Measurements from ENCODE around the gene KDM4B.

Gene KDM4B

DNA sequence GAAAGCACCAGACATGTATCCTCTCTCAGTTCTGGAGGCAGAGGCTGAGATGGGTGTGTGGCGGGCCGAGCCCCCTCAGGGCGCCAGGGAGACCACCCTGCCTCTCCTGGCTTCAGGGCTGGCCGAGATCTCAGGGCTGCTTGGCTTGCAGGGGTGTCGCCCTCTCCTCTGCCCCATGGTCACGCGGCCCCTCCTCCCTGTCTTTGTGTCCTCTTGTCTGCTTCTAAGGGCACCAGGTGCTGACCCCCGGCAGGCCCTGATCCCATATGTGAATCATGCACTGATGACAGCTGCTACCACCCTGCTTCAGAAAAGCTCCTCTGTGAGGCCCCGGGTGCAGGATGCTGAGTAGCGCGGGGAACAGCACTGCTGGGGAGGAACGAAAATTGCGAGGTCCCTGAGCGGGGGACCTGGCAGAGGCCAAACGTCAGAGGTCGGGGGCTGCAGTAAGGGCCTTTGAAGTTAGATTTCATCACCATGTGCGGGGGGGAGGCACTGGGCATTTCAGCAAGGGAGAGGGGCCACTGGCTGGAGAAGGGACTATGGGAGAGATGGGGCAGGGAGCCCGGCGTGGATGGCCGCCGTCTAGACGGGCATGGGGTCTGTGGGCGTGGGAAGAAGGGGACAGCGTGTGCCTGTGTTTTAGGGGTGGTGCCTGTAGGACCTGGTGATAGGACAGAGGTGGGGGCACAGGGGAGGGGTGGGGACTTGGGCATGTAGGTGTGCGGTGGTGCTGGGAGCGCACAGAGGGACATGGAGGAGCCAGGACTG lies 125.2 kb downstream of the KDM4B start:
- no peak for DNase-seq

- DNase-seq: no peak
Measured at GRCh38 chr19:5094768-5095567, 126.1 kb downstream of the KDM4B start.

GRCh38 chr19:5095568-5095850 lies 126.6 kb downstream of the KDM4B start:
- no peak for DNase-seq

DNA sequence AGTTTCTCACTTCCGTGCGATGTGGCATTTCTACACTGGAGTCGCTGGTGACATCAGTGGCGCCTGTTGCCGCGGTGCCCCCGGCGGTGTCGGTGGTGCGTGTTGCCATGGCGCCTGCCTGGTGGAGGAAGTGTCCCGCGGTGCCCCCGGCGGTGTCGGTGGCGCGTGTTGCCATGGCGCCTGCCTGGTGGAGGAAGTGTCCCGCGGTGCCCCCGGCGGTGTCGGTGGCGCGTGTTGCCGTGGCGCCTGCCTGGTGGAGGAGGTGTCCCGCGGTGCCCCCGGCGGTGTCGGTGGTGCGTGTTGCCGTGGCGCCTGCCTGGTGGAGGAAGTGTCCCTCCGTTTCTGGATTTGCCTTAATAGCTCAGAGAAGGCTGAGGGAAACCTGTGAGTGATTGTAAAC lies 127.6 kb downstream of the KDM4B start:
- no peak for DNase-seq

DNA sequence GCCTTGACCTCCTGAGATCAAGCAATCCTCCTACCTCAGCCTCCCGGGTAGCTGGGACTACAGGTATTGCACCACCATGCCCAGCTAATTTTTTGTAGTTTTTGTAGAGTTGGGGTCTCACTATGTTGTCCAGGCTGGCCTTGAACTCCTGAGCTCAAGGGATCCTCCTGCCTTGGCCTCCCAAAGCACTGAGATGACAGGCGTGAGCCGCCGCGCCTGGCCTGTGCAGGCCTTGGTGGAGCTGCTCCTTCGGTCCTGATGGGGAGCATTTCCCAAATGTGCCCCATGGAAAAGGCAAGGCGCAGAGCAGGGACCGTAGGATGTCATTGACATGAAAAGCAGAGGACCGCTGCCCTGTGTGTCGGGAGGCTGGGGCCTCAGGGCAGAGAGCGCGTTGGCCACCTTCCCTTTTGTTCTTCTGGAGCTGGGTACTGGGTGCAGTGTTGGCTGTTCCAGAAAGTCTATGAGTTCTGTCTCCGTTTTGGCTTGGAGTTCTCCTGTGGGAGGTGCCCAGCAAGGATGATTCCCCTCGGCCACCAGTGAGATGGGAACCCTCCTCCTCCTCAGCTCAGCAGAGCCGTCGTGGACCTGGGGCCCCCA lies 128.5 kb downstream of the KDM4B start:
- no peak for DNase-seq

GRCh38 chr19:5097959-5098623 lies 129.2 kb downstream of the KDM4B start:
- no peak for DNase-seq

- DNase-seq: no peak
Measured at GRCh38 chr19:5098646-5099045, 129.7 kb downstream of the KDM4B start.

DNA sequence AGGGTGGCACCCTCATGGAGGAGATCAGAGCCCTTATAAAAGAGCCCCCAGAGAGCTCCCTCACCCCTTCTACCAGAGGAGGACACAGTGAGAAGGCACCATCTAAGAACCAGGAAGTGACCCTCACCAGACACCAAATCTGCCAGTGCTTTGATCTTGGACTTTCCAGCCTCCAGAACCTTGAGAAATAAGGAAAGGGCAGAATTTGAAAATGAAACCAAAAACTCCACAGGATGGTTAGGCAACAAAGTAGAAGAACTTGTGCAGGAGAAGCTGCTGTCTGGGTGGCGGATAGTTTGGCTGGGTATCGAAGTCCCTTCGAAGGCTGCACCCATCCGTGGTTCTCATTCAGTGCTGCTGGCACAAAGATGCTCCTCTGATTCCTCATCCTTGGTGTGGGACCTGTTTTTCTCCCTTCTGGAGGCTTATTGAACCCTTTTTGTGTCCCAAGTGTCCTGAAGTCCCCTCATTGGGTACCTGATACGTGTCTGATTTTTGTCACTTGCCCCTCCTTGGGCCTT lies 130.8 kb downstream of the KDM4B start:
- no peak for DNase-seq

DNA sequence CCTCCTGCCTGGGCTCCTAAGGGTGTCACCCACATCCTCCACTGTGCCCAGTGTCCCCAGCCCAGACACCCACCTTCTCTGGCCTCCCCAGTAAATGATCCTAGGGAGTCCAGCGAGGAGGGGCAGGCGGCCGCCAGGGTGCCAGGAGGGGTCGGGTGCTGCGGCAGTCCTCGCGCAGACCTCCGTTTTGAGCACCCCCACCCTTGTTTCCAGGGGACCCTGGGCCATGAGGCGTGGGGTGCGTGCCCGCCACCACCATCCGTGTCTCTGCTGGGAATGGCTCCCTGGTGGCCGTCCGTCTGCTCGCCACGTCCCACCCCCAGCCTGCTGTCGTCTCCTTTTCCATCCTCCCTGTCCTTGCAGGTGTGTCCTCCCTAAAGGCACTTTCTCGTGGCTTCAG lies 133.0 kb downstream of the KDM4B start:
- DNase-seq: no peak

- DNase-seq: no peak
Measured at GRCh38 chr19:5102520-5102919, 133.6 kb downstream of the KDM4B start.

DNA sequence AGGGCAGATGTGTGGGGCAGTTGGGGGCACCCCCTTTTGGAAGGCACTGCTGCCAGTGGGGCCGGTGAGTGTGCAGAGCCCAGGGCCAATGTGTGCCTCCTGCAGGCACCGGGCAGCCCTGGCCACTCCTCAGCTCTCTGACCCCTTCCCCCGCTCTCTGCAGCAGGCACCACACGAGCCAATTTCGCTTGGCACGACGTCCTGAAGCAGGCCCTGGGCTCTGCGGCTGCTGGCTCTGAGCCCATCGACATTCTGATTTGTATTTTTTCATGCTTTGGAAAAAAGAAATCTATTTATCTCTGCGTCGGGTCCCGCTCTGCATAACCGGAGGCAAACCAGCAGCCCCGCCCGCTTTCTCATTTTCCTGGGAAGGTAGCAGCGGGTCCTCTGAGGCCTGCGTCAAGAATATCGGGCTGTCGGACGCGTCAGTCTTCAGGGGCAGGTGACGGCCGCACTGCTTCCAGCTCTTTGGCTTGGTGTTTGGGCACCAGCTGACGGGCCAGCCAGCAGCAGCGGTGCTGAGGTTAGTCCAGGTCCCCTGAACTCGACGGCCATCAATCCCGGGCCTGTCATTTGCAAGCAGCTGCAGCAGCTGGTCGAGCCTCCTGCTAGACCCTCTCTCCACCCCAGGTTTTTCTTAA lies 134.3 kb downstream of the KDM4B start:
- no peak for DNase-seq

GRCh38 chr19:5103812-5104410 lies 135.0 kb downstream of the KDM4B start:
- DNase-seq: no peak

DNA sequence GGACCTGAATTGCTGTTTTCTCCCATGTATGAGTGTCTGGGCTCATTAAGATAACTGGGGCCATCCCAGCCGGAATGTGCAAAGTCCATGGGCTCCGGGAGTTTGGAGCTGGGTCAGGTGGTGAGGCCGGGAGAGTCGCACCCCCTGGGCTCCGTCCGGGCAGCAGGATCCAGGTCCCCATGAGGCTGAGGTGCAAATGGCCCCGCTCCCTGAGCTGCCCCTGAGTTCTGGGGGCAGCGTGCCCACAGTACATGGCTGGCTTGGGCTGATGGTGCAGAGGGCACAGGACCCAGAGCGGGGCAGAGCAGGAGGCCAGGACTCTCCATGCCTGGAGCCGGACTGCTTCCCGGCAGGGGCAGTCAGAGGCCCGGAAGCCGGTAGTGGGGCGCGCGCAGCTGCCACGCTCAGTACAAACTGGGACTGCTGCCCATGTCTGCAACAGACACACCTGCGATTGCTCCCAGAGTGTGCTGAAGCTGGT lies 136.0 kb downstream of the KDM4B start:
- DNase-seq: no peak

GRCh38 chr19:5106191-5106726 lies 137.3 kb downstream of the KDM4B start:
- no peak for DNase-seq

- no peak for DNase-seq
Measured at GRCh38 chr19:5106971-5107370, 138.1 kb downstream of the KDM4B start.

DNA sequence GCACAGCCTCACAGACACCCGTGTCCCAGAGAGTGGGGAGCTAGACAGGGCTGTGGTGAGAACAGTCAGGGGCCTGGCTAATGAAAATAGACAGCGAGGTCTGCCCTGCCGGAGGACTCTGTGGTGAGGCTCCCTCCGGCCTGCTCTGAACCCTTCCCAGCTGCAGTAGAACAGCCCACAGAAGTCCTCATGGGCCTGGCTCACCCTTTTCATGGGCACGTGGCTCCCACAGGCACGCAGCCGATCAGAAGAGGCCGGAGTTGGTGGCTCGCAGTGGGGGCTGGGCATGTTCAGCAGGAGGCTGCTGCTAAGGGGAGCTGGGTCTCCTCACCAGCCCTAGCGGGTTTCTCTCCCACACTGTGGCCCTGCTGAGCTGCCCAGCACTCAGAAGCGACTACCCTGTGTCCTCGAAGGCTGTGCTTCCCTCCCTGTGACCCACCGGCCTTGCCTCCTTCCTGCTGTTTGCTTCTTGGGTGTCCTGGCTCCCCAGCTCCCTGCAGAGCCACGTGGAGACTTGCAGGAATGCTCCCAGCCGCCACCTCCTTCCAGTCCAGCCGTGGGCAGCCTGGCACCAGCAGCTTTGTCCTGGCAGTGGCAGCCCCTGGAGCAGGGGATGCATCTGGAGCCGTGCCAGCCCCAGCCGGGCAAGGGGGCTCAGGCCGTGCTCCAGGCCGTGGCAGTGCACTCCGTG lies 138.7 kb downstream of the KDM4B start:
- no peak for DNase-seq

- DNase-seq: no peak
Measured at GRCh38 chr19:5108123-5108596, 139.2 kb downstream of the KDM4B start.

GRCh38 chr19:5108866-5109265 lies 140.0 kb downstream of the KDM4B start:
- no peak for DNase-seq

GRCh38 chr19:5109560-5109959 lies 140.6 kb downstream of the KDM4B start:
- DNase-seq: no peak

DNA sequence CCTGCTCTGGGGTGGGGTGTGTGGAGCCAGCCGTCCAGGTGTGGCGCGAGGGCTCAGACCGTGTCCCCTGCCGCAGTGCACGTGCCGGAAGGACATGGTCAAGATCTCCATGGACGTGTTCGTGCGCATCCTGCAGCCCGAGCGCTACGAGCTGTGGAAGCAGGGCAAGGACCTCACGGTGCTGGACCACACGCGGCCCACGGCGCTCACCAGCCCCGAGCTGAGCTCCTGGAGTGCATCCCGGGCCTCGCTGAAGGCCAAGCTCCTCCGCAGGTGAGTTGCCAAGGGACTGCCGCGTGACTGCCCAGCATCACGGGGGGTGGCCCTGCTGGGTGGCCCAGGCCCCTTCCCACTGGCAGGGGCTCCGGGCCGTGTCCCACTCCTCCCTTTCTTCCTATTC lies 141.6 kb downstream of the KDM4B start:
- no peak for DNase-seq

DNA sequence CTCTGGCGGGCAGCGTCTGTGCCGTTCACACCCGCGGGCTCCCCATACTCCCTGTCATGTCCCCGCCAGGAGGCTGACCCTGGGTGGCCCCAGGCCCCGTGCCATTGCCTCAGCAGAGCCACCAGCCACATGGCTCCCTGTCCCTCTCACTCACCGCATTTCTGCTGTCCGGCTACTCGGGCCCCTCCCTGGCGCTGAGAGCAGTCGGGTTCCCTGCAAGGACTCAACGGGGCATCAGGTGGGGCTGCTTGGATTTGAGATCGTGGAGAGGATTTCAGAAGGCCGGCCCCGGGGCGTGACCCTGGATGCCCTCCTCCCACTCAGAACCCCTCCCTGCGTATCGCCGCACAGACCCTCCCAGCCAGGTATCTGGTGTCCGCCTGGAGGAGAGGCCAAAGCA lies 142.1 kb downstream of the KDM4B start:
- DNase-seq: no peak

All from activated CD8-positive, alpha-beta memory T cell treated with anti-CD3 and anti-CD28 coated beads, Interleukin-2, amount 50 U/mL, for 4 hours (primary cell).